ENCODE measurements around the gene PHPT1.
"Not testable (repeated sequence)": the region's sequence is repeated elsewhere in the genome, so short reads cannot be mapped to it uniquely, and the experiment has no call there.

Gene PHPT1

GRCh38 chr9:136837856-136838277, 11.3 kb upstream of the PHPT1 start:
- not testable (repeated sequence) for DNase-seq

DNA sequence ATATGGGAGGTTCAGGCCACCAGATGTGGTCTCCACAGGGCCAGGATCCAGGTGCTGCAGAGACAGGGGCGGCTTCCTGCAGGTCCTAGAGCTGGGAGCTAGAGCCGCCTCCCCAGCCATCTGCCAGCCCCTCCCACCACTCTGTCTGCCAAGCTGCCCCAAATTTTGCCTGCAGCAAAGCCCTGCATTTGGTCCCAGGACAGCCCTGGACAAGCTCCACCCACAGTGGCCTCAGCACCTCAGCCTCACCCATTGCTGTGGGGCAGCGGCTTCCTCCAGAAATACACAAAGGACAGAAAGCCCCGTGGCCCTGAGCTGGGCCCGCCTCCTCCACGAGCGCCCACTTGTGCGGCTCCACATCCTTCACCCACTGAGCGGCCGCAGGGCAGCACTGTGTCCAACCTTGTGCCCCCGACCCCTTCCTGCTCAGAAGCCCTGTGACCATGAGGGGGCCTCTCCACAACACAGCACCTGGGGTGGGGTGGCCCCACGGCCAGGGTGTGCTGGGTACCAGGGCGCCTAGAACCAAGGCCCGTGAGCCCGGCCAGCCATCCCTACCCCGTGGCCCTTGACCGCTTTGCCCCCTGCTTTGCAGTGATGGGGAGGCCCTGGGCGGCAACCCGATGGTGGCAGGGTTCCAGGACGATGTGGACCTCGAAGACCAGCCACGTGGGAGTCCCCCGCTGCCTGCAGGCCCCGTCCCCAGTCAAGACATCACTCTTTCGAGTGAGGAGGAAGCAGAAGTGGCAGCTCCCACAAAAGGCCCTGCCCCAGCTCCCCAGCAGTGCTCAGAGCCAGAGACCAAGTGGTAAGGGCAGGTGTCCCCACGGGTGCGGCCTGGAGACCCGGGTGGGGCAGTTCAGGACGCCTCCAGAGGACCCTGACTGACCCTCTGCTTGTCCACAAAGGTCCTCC, 10.6 kb upstream of the PHPT1 start:
- DNase-seq, result no peak

- DNase-seq, result no peak
Measured at GRCh38 chr9:136839229-136840139, 9.7 kb upstream of the PHPT1 start.

GRCh38 chr9:136840140-136840876, 8.9 kb upstream of the PHPT1 start:
- DNase-seq, result no peak

DNA sequence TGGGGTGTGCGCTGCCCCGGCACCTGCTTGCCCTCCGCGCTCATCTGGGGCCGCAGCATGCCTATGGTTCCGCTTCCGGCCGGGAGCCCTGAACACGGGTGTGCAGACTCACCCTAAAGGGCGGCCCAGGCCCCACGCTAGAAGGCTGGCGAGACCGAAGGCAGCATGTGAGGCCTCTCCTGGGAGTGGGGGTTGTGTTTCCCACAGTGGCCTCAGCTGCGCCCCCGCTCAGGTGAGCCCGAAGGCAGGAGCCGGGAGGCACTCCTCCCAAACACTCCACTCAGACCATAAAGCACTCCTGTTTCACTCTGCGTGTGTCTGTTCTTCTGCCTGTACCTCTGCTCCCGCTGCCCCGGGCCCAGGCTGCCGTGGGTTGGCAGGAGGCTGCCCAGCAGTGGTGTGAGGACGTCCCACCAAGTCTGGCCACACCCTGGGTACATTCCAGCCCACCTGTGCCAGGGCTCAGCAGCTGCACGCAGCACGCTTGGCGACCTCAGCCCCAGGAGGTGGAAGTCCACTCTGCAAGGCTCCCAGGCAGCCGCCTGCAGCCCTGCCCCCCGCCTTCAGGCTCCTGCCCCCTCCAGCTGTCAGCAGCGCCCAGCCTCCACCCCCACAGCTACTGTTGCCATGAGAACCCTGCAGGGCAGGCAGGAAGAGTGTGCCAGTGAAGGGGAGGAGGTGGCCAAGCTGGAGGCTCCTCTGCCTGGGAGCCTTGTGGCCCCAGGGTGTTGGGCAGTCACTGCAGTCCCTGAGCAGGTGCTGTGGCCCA, 8.1 kb upstream of the PHPT1 start:
- DNase-seq, result no peak

DNA sequence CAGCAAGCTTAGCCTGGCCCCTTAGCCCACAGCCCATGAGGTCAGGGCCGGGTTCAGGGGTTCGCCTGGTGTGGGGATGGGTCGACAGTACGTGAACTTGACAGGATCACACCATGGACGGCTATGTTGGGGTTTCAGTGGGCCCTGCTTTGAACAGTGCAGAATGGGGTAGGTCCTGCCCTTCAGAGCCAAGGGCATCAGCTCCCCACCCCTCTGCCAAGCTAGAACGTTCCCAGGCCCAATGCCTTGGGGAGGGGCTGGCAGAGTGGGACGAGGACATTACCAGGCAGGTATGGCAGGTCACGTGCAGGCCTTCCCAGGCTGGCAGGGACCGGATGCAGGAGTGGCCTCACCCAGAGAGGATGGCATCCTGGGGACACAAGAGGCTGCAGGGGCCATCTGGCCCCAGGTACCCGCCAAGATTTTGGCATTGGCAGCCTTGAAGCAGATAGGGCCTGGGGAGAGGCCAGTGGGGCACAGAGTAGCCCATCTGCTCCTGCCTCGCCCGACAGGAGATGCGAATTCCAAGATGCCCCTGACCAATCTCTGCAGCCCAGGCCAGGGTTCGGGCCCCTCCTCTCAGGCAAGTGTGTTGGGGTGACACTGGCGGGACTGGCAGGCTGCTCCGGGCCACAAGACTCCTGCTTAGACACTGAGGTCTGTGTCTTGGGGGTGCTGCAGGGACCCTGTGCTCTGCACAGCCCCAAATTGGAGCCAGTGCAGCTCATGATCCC, 7.4 kb upstream of the PHPT1 start:
- DNase-seq, result not testable (repeated sequence)

DNA sequence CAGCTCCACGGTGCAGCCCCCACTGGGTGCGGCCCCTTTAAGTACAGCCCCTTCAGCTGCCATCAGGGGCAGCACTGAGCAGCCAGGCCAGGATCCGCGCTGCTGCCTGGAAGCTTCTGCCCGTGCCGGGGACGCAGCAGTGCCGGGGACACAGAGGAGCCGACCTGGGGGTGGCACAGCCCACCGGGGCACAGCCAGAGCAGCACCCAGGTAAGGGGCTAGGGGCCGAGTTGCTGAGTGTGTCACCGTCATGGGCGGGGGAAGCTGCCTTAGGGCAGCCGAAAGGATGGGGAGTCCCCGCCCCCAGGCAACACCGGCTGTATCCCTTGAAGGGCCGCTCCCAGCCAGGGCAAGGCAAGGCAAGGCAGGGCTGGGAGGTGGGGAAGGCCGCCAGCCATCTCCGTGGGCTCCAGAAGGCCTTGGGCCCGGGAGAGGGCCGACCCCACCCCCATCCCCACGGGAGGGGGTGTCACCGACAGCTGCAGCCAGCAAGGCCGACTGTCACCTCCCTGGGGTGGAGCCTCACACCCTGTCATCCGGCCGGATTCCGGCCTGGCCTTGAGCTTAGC, 6.7 kb upstream of the PHPT1 start, which contains the start of gene AJM1:
Gene AJM1, plus strand, starts transcription at position 99 of the 569 bp plus-strand sequence. CDS start 1,937 bp downstream, outside the sequence.
- DNase-seq, result peak; percentile 61 to 64

GRCh38 chr9:136843159-136843800, 5.9 kb upstream of the PHPT1 start:
- DNase-seq, result not testable (repeated sequence)

GRCh38 chr9:136843801-136844740, 5.1 kb upstream of the PHPT1 start:
- not testable (repeated sequence) for DNase-seq

- no peak for DNase-seq
Measured at GRCh38 chr9:136844761-136845464, 4.3 kb upstream of the PHPT1 start.

- no peak for DNase-seq
Measured at GRCh38 chr9:136845465-136846260, 3.5 kb upstream of the PHPT1 start.

DNA sequence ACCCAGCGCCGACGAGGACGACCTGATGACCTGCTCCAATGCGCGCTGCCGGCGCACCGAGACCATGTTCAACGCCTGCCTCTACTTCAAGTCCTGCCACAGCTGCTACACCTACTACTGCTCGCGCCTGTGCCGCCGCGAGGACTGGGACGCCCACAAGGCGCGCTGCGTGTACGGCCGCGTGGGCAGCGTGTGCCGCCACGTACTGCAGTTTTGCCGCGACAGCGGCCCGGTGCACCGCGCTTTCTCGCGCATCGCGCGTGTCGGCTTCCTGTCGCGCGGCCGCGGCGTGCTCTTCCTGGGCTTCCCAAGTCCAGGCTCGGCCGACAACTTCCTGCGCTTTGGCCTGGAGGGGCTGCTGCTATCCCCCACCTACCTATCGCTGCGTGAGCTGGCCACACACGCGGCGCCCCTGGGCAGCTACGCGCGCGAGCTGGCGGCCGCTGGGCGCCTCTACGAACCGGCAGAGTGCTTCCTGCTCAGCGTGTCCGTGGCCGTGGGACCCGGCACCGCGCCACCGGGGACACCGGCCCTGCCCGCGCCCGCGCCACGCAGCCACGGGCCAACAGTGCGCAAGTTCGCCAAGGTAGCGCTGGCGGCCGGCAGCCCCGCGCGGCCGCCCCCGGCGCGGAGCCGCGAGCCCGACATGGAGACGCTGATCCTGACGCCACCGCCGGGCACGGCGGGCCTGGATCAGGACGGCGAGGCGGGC, 2.7 kb upstream of the PHPT1 start:
- DNase-seq, result no peak

DNA sequence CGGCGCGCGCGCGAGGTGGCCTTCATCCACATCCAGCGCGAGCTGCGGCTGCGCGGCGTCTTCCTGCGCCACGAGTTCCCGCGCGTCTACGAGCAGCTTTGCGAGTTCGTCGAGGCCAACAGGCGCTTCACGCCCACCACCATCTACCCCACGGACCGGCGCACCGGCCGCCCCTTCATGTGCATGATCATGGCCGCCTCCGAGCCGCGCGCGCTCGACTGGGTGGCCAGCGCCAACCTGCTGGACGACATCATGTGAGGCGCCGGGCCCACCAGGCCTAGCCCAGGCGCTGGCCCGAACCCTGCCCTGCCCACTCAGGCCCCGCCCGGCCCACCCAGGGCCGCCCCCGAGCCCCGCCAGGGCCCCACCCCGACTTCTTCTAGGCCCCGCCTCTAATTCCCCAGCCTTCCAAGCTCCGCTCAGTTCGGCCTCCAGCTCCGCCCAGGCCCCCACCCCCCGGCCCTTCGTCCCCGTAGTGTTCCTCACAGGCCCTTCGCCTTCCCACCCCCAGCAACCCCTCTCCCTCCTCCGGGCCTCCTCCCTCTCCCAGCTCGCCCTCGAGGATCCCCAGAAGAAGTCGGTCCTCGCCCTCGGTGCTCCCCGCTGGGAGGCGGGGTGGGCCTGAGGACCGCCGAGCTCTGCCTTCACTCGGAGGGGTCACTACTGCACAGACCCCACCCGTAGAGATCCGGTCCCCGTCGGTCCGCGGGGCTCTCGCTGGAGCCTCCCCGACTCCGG, 2.0 kb upstream of the PHPT1 start:
- DNase-seq, result peak; percentile 10

DNA sequence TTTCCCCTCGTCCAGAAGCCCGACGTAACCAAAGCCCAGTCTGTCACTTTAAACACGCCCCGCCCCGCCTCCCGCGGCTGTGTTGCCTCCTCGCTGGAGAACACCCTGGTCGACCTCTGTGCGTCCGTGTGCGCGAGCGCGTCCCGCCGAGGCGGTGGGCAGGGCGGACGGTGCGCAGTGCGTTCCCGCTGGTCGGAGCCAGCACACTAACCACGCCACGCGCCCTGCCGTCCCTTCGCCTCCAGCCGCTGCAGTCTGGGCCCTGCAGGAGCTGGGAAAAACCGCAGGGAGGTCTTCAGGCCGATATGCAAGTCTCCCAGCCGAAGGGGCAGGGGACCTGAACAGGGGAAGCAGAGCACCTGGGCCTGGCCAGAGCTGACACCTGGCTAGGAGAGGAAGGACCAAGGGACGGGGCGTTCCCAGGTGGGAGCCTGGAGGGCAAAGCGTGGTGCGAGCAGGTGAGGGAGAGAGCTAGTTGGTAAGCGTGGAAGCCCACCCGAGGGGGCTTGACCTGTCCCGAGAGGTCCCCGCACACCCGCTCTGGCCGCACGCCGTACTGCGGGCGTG, 1.3 kb upstream of the PHPT1 start:
- peak; percentile 78 to 79 for DNase-seq

DNA sequence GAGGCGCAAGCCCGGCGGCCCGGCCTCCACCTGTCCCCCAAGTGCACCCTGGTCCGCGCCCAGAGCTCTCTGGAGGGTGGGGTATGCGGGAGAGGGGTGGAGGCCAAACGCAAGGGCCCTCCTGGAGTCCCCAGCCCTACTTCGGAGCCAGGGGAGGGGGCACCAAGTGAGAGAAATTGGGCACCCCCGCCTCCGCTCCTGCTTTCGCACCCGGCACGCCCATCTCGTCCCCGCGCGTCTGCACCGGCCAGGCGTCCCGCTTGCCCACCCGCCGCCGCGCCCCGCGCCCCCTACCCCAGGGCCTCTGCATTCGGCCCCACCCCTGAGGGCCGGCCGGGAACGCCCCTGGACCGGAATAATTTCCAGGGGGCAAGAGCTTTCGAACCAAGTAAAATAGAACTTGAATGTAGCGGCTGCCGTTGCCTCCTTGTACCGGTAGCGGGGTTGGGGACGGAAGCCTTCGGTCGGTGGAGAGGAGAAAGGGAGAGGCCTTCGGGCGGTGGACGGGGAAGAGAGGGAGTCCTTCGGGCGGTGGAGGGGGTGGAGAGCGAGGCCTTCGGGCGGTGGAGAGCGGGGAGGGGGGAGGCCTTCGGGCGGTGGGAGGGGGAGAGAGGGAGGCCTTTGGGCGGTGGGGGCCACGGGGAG, 694 bp upstream of the PHPT1 start:
- DNase-seq, result peak; percentile 13 to 46

Data from AML-193 (cell line).